ENCODE measurements around the gene MED20.

MED20 gene

GRCh38 chr6:41887331-41887751, 33.6 kb downstream of the MED20 start:
- Histone ChIP-seq H3K9me3 (ENCODE audit: low read length) (no peaks in the 10 kb centered on the region), H3F3A (ENCODE audit: insufficient read depth, low read length) (no peaks in the 10 kb centered on the region), H3K9ac (ENCODE audit: low read length) (no peak overlapping the region), H3K4me3 (ENCODE audit: low read depth, low read length, poor library complexity, severe bottlenecking) (no peak overlapping the region), H3K79me2 (ENCODE audit: insufficient read depth, low read length) (peaks cover 25% of the 10 kb centered on the region), H3K4me1 (ENCODE audit: insufficient read depth, low read length, severe bottlenecking) (peaks cover 9% of the 10 kb centered on the region), H3K27me3 (ENCODE audit: insufficient read depth, low read length) (no peaks in the 10 kb centered on the region), H3K27ac (ENCODE audit: low read depth, low read length, poor library complexity, severe bottlenecking) (no peak overlapping the region), H3K9me2 (ENCODE audit: low read depth, low read length) (no peaks in the 10 kb centered on the region), H2AFZ (ENCODE audit: low read length) (no peak overlapping the region), H4K20me1 (ENCODE audit: insufficient read depth, low read length) (no peaks in the 10 kb centered on the region), H3K36me3 (ENCODE audit: insufficient read depth, low read length) (peaks cover 16% of the 10 kb centered on the region; the same call in 1 of the 2 replicates), H3K4me2 (ENCODE audit: low read length) (no peak overlapping the region)
- TF ChIP-seq, protein P1, sequence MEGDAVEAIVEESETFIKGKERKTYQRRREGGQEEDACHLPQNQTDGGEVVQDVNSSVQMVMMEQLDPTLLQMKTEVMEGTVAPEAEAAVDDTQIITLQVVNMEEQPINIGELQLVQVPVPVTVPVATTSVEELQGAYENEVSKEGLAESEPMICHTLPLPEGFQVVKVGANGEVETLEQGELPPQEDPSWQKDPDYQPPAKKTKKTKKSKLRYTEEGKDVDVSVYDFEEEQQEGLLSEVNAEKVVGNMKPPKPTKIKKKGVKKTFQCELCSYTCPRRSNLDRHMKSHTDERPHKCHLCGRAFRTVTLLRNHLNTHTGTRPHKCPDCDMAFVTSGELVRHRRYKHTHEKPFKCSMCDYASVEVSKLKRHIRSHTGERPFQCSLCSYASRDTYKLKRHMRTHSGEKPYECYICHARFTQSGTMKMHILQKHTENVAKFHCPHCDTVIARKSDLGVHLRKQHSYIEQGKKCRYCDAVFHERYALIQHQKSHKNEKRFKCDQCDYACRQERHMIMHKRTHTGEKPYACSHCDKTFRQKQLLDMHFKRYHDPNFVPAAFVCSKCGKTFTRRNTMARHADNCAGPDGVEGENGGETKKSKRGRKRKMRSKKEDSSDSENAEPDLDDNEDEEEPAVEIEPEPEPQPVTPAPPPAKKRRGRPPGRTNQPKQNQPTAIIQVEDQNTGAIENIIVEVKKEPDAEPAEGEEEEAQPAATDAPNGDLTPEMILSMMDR (IDR thresholded peaks at IDR 0.05; ENCODE audit: low read length), result no peak

- H3K9ac ChIP-seq (ENCODE audit: low read length), result no peak overlapping the region
- TF ChIP-seq, protein P1 (IDR thresholded peaks at IDR 0.05; ENCODE audit: low read length), result no peak
- no peak for TF ChIP-seq EZH2 (IDR thresholded peaks at IDR 0.05; ENCODE audit: borderline replicate concordance, low read length)
- no peak overlapping the region for H3K4me3 ChIP-seq (ENCODE audit: low read depth, low read length, poor library complexity, severe bottlenecking)
- peaks cover 11% of the 10 kb centered on the region; the same call in 1 of the 2 replicates for H3K79me2 ChIP-seq (ENCODE audit: insufficient read depth, low read length)
- no peak overlapping the region for H3K27ac ChIP-seq (ENCODE audit: low read depth, low read length, poor library complexity, severe bottlenecking)
- no peaks in the 10 kb centered on the region for H3K4me1 ChIP-seq (ENCODE audit: insufficient read depth, low read length, severe bottlenecking)
- no peaks in the 10 kb centered on the region for H3F3A ChIP-seq (ENCODE audit: insufficient read depth, low read length)
- H3K4me2 ChIP-seq (ENCODE audit: low read length), result no peak overlapping the region
- no peaks in the 10 kb centered on the region for H3K27me3 ChIP-seq (ENCODE audit: insufficient read depth, low read length)
- peaks cover 16% of the 10 kb centered on the region; the same call in 1 of the 2 replicates for H3K36me3 ChIP-seq (ENCODE audit: insufficient read depth, low read length)
- H2AFZ ChIP-seq (ENCODE audit: low read length), result no peak overlapping the region
- H3K9me3 ChIP-seq (ENCODE audit: low read length), result no peaks in the 10 kb centered on the region
- no peaks in the 10 kb centered on the region for H4K20me1 ChIP-seq (ENCODE audit: insufficient read depth, low read length)
- H3K9me2 ChIP-seq (ENCODE audit: low read depth, low read length), result no peaks in the 10 kb centered on the region
Observed at GRCh38 chr6:41885930-41886329, 35.0 kb downstream of the MED20 start.

DNA sequence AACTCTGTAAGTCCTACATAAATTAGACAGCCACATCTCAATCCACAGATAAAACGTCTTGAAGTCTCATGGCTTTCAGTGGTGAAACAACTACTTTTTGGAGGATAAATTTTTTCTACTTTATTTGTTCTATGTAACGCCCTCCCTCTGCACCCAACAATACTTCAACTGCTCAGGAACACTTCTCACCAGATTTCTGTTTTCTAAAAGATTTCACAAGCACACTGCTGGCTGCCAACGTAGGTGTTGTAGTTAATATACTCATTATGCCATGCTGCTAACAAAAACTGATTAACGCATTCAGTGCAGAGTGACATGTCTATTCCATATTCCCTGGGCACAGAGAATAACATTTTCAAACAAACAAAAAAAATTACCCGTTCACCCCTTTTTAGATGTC, 36.0 kb downstream of the MED20 start:
- no peak overlapping the region for H3K4me3 ChIP-seq (ENCODE audit: low read depth, low read length, poor library complexity, severe bottlenecking)
- no peaks in the 10 kb centered on the region for H3K9me2 ChIP-seq (ENCODE audit: low read depth, low read length)
- H3K9me3 ChIP-seq (ENCODE audit: low read length), result no peaks in the 10 kb centered on the region
- peaks cover 14% of the 10 kb centered on the region; the same call in 1 of the 2 replicates for H3K36me3 ChIP-seq (ENCODE audit: insufficient read depth, low read length)
- no peaks in the 10 kb centered on the region for H3F3A ChIP-seq (ENCODE audit: insufficient read depth, low read length)
- TF ChIP-seq, protein P1 (IDR thresholded peaks at IDR 0.05; ENCODE audit: low read length), result no peak
- no peak for TF ChIP-seq EZH2 (IDR thresholded peaks at IDR 0.05; ENCODE audit: borderline replicate concordance, low read length)
- peaks cover 6% of the 10 kb centered on the region; the same call in 1 of the 2 replicates for H3K79me2 ChIP-seq (ENCODE audit: insufficient read depth, low read length)
- no peak overlapping the region for H3K9ac ChIP-seq (ENCODE audit: low read length)
- no peaks in the 10 kb centered on the region for H3K27me3 ChIP-seq (ENCODE audit: insufficient read depth, low read length)
- H3K4me2 ChIP-seq (ENCODE audit: low read length), result no peak overlapping the region
- no peaks in the 10 kb centered on the region for H4K20me1 ChIP-seq (ENCODE audit: insufficient read depth, low read length)
- no peak overlapping the region for H2AFZ ChIP-seq (ENCODE audit: low read length)
- no peaks in the 10 kb centered on the region for H3K4me1 ChIP-seq (ENCODE audit: insufficient read depth, low read length, severe bottlenecking)
- H3K27ac ChIP-seq (ENCODE audit: low read depth, low read length, poor library complexity, severe bottlenecking), result no peak overlapping the region
